GM19372 (cell line): ENCODE results near the gene COX5A.
A peak's percentile ranks its signal among the peaks of the same experiment; 100 is the strongest.

Experiments
- ATAC-seq: cut with Tn5 transposase; IDR thresholded peaks from one replicate; pipeline ENCODE4 v1.9.1; 2021; ENCODE audit warnings: mild to moderate bottlenecking, low read depth, moderate library complexity; ENCODE audit not compliant: unreplicated experiment

Gene COX5A

DNA sequence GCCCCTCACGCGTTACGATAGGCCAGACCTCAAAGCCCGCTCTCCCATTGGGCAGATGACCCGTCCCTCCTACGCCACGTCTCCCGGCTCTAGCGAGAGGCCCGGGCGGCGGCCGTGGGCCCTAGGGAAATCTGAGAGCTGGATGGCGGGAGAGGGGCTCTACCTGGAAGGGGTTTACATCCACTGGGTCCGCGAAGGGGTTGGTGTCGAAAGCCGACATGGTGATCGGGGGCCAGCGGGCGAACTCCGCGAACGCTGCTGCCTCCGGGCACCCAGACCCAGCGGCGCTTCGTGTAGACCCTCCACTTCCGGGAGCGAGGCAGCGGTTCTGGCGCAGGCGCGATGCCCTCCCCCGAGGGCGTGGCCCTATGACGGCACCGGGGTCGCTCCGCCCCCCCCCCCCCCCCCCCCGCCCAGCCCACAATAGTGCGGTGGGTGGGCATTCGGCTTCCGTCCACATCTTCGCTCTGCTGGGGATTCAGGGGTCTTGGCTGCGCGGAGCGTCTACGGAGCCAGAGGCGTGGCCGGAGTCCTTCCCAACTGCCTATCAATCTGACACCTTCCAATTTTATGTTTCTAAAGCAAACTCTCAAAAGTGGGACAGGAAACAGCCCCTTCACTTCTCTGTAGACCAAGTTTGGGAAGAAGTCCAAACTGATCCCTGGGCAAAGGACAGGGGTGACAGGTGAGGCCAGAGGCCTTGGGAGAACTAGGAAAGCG lies 64.7 kb downstream of the COX5A start, which contains the start of gene SCAMP2:
TSS of gene SCAMP2 (minus strand) at position 330 of the 720 bp plus-strand sequence. CDS start at position 220, 110 bp downstream.
- peak; percentile 82 for ATAC-seq

DNA sequence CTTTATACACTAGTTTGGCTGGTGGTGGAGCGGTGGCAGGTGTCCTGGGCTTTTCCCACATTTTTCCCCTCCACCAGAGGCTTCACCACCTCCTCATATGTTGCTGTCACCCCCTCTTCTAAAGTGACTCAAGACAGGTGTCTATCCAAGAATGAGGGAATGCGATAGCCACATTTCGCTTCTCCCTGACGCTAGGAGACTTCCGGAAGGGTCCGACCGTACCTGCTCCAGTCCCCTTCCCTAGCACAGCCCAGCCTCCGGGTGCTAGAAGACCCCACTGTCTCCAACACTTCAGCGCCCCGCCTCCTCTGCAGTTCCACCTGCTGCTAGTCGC lies 65.2 kb downstream of the COX5A start:
- ATAC-seq = no peak

DNA sequence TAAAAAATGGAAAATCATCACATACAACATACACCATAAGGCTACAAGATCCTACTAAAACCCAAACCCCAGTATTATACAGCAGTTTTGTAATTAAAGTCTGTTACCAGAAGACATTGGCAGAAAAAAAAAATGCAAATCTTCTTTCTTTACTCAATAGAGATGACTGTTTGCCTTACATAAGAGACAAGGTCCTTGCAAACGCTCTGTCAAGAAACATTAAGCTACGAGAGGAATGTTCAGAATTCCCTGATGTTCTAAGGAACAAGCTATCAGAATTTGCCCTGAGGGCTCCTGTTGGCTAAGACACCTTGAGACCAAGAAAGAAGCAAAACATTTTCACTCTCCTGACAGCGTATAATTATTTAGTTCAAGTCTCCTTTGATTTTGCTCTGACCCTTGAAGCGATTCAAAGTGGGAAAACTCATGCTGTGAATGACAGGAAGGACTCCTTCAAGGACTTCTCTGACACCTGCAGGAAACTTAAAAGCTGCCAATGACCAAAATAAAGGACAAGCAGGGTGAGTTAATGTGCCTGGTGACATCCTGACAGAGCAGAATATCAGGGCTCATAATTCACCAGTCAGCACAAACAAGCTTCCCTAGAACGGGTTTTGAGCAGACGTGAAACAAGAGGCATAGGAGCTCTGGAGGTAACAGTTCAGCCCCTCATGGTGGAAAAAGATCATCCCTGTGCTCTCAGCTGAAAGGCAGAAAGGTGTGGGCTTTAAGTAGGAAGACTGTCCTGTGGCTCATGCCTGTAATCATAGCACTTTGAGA lies 67.2 kb downstream of the COX5A start:
- no peak for ATAC-seq
